GM21526 (cell line): Measurements from ENCODE around the gene RAMP1.

ENCODE experiments used
- ATAC-seq: cut with Tn5 transposase; IDR thresholded peaks from one replicate; pipeline ENCODE4 v1.9.1; 2021; ENCODE audit warnings: moderate library complexity; ENCODE audit not compliant: unreplicated experiment, low FRiP score

Gene RAMP1

GRCh38 chr2:237912271-237913192 is 53.1 kb downstream of the RAMP1 start:
- no peak for ATAC-seq

DNA sequence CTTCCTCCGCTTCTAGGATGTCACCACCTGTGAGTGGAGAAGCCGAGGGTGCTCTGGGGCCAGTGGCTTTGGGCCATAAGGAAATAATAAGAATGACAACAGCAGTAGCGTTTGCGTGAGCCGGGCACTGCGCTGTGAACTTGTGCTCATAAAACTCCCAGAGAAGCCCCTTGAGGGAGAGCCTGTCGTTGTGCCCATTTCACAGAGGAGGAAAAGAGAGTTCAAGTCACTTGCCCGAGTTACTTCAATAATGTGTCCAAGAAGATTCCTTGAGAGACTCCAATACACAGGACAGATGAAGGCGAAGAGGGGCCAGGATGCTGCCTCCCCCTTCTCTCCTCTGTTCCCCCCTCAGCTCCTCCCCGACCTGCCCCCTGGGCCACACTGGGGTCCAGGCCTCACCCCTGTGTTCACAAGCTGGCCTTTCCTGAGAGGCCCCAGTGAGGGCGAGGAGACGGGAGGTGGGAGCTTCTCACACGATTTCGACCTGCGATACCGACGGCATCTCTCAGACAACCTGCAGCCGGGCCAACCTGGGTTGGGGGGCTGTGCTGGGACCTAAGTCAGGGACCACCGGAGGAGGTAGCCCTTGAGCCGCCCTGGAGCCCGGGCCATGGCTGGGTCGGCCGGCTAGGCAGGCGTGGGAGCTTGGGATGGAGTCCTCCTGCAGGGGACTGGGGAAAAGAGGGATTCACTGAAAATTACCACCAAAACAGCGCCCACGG is 53.9 kb downstream of the RAMP1 start:
- no peak for ATAC-seq

DNA sequence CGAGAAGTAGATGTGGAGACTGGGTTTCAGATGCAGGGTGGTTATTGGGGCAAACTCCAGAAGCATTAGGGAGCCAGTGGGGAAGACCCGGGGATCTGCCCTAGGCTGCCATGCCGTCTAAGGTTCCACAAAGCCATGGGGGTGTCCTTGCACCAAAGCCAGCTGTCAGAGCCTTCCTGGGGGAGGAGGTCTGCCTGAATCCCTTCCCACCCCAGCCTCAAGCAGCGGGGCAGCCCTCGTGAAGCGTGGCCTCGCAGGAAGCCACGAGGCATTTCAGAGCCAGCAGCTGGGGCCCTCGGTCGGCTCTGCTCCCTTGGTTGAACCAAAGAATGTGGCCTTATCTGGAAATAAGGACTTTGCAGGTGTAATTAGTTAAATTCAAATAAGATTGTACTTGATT is 56.2 kb downstream of the RAMP1 start:
- no peak for ATAC-seq

DNA sequence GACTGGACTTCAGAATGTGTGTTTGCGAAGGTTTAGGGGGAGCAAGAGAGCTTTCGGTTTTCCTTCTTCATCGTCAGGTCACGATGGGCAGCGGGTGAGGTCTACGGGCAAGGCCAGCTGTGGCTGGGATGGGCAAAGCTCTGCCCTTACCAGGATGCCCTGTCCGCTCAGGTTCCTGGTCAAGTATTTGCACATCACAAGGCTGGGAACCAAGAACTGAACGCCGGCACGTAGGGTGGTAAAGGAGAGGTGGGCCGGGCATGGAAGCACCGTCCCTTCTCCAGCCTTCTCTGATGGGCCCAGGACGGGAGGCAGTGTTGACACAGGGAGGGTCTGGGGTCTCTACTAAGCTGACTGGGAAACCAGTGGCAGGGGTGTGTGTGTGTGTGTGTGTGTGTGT is 56.9 kb downstream of the RAMP1 start:
- no peak for ATAC-seq

- no peak for ATAC-seq
Measured at GRCh38 chr2:237917696-237918374, 58.4 kb downstream of the RAMP1 start.

DNA sequence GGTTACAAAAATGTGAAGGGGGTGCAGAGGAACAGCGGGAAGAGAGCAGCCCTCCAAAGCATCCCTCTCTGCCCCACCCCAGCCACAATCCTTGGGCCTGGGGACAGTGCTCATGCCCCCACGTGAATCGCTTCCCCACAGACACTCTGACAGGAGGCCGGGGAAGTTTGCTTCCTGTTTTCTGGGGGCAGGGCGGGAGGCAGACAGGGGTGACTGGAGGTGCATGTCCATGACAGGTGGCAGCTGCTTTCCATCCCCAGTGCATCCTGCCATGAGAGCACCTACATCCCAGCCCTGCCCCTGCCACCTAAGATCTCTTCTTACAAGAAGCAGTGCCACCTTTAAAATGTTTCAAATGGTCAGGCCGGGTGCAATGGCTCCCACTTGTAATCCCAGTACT is 60.2 kb downstream of the RAMP1 start:
- ATAC-seq = no peak

DNA sequence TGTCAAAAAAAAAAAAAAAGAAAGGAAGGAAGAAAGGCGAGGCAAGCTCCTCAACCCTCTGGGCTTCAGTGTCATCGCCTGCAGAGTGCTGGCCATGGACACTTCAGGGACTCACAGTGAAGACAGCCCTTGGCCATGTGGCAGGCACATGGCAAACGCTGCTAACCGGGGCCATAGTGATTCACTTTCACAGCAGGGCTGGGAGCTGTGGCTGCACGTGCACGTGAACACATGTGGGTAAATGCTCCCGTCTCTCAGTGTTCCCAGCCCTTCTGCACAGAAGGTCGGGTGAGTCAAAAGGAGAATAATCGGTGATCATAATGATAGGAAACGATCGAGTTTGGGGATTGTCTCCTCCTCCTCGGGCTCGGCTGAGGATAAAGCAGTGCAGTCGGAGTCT is 61.2 kb downstream of the RAMP1 start:
- no peak for ATAC-seq

GRCh38 chr2:237921967-237922492 is 62.6 kb downstream of the RAMP1 start:
- no peak for ATAC-seq

- no peak for ATAC-seq
Measured at GRCh38 chr2:237922641-237923361, 63.4 kb downstream of the RAMP1 start.

GRCh38 chr2:237923481-237924163 is 64.2 kb downstream of the RAMP1 start:
- ATAC-seq = peak; percentile 86

DNA sequence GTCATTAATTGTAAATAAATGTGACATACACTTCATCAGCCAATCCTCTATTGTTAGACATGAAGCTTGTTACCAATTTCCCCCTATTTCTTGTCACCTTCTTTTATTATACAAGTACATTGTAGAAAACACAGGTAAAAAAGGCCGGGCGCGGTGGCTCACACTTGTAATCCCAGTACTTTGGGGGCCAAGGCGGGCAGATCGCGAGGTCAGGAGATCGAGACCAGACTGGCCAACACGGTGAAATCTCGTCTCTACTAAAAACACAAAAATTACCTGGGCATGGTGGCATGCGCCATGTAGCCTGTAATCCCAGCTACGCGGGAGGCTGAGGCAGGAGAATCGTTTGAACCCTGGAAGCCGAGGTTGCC is 64.7 kb downstream of the RAMP1 start:
- no peak for ATAC-seq

DNA sequence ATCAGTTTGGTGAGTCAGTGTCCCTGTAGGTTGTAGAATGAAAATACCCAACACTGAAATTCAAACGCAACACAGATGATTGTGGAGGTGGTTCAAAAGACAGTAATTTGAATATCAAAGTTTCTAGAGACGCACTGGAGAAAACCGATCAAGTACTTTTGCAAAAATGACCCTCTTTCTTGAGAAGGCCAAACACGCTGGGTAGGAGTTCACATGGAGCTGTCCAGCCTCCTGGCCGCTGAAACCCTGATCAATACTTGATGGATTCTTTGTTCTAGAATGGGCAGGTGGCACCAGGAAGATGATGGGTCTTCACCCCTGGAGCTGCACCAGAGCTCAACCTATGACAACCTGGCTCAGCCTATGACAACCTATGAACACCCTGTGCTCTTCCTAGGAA is 67.7 kb downstream of the RAMP1 start:
- no peak for ATAC-seq

GRCh38 chr2:237927986-237928385 is 68.6 kb downstream of the RAMP1 start:
- ATAC-seq = no peak

GRCh38 chr2:237929979-237930378 is 70.6 kb downstream of the RAMP1 start:
- ATAC-seq = no peak

DNA sequence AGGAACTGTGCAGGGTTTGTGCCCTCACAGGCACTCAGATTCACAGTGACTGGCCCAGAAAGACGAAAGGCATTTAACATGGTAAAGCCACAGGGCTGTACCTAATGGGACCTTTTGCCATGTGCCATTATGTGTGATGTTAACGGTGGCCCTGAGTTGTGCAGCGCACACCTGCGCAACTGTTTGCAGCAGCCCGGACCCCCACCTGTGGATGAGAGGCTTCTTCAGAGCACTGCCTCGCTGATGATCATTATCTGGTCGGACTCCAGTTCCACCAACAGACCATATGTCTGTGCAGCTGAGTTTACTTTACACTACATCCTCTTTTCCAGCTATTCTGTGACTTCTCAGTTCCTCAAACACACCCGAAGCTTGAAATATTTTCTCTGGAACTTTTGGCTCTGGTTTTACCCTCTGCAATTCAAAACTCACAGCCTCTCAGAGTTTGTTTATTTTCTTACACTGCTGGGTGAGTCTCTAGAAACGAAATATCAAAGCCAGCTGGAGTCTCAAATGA is 71.8 kb downstream of the RAMP1 start:
- ATAC-seq = no peak

GRCh38 chr2:237932731-237933131 is 73.3 kb downstream of the RAMP1 start:
- ATAC-seq = no peak

DNA sequence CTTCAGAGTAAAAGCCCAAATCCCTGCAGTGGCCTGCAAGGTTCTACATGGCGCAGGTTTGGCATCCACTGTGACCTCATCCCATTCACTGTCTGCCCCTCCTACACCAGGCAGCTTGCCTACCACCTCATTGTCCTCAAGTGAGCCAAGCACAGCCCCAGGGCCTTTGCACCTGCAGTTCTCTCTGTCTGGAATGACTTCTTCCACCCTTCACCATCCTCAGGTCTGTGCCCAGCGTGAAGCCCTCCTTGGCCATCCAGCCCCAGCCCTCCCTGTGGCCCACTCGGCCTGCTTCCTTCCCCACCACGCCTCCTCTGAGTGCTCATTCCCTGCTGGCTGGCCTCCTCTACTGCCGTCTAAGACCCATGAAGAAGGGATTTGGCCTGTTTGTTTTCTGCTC is 74.8 kb downstream of the RAMP1 start:
- no peak for ATAC-seq

- ATAC-seq = no peak
Measured at GRCh38 chr2:237935740-237936452, 76.5 kb downstream of the RAMP1 start.

- no peak for ATAC-seq
Measured at GRCh38 chr2:237939251-237939650, 79.8 kb downstream of the RAMP1 start.
